ENCODE results near the gene SMOC1.

Gene SMOC1

DNA sequence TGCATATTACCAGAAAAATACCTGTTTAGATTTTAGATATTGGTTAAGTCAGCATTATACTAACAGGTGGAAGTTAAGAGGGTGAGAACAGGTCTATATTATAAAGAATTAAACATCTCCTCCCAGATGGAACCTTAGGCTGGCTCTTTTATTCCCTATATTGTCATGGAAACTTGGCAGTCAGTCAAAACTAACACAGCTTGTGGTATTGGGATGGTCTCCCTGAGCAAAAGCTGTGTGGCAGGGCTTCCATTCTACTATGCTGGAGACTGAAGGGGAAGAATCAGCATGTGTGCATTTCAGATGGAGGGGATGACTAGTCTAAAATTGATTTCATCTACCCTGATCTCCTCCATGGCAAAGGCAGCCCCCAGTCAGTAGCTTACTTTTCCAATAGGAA is 66.7 kb downstream of the SMOC1 start:
- no peak for DNase-seq

DNA sequence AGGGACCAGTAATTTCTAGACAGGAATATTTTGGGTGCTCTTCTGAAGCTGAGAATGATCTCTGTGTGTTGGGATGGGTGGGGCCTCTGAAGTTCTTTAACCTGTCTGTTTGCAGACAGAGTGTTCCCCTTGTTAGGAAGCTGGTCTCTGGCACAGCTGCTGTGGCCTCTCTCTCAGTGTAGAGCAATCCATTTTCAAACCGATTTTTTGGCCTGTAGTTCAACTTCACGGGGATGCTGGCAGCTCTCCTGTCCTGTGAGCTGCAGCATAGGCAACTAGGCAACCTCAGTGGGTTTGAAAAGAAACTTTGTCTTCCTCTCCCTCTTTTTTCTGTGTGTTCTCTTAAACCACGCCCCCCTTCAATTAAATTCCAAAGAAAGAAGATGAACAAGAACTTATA is 69.1 kb downstream of the SMOC1 start:
- no peak for DNase-seq

- no peak for DNase-seq
Observed at GRCh38 chr14:69951263-69951662, 72.0 kb downstream of the SMOC1 start.

DNA sequence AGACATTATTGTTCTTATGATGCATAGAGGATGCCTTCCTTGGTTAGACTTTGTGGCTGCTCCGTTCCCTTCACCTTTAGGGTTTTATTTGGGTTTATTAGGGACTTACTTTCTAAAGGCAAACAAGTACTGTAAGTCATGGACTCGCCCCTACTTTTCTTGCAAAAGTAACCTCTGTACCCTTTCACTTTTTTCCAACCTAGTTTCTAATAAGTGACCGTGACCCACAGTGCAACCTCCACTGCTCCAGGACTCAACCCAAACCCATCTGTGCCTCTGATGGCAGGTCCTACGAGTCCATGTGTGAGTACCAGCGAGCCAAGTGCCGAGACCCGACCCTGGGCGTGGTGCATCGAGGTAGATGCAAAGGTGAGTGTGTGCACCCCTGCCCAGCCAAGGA is 72.7 kb downstream of the SMOC1 start:
- no peak for DNase-seq

- DNase-seq = no peak
Observed at GRCh38 chr14:69953266-69953915, 74.2 kb downstream of the SMOC1 start.

DNA sequence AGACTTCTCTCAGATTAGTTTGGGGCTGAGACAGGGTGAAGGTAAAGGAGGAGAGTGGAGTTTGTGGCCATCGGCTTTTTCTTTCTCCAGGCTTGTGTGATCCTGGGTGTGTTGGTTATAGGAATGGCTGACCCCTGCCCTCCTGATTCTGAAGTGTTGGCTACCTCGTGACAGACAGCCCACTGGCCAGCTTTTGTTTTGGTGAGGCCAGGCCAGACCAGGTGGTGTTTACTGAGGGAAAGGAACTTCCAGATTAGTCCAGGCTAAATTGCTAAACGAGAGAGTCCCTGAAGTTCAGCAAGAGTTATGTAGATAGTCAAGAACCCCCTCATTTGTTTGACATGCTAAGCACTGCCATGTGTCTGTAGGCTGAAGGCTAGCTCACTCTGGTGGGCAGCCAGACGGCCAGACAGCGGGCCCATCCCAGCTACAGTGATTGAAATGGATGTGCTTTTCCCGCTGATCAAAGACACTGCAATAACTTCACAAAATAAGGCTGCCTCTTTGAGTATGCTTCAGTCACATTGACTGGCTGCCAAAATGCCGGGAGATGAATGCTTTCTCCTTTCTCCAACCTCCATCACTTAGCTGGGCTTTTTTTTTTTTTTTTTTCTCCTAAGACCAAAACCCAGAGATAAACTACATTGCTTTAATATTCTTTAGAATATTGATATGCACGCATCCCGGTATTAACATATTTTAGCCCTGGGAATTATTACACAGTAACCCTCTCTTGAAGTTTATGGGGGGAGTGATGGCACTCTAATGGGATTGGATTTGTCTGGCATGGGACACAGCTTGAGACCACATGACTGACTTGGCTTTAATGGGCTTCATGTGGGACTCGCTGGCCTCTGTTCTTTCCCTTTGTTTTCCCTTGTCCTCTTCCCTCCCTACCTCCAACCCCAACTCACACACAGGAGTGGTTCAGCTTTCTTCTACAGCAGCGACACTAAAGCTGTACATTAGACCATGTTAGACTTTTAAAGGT is 76.9 kb downstream of the SMOC1 start:
- no peak for DNase-seq

- no peak for DNase-seq
Observed at GRCh38 chr14:69956970-69957369, 77.8 kb downstream of the SMOC1 start.

DNA sequence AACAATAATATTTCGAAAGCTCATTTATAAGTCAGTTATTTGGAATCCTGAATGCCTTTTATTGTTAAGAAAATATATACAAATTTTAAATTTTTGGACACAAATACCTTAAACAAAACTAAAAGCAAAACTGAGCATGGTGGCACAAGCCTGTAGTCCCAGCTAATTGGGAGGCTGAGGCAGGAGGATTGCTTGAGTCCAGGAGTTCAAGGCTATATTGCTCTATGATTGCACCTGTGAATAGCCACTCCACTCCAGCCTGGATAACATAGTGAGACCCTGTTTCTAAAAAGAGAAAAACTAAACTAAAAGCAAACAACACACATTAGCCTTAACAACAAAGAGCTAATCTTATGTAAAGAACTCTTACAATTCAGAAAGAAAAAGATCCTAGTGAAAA is 78.8 kb downstream of the SMOC1 start:
- no peak for DNase-seq

- no peak for DNase-seq
Observed at GRCh38 chr14:69959136-69959535, 79.9 kb downstream of the SMOC1 start.

DNA sequence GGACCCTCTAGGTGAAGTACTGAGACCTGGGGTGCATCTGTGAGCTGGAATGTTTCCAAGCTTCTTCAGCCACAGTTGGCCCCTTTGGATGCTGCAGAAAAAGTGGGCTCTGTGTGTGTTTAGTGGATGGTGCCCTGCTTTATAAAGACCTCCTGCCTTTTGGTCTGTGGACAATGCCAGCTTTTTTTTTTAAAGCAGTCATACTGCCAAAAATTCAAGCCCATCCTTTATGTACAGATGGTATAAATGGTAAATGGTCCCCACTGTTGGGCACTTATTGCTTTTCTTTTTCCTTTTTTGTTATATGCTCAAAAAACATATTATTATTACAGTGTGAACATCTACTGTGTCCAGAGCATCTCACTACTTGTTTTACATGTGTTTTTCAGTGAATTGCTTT is 81.1 kb downstream of the SMOC1 start:
- no peak for DNase-seq

DNA sequence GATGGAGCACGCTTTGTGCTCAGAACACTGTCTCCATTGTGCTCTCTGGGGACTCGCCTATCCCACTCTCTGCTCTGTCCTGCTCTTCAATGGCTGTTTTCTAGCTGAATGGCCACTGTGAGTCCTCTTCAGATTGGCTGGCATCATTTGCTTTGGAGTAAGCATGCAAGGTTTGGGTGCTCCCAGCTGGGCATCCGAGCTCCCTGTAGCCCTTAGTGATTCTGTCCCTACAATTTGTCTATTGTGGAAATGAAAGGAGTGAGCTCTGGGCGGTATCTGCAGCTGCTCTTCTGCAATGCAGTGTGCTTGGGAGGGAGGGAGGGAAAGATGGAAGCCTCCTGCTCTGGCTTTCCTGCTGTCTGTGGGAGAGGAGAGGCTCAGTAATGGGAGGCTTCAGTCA is 84.8 kb downstream of the SMOC1 start:
- no peak for DNase-seq

DNA sequence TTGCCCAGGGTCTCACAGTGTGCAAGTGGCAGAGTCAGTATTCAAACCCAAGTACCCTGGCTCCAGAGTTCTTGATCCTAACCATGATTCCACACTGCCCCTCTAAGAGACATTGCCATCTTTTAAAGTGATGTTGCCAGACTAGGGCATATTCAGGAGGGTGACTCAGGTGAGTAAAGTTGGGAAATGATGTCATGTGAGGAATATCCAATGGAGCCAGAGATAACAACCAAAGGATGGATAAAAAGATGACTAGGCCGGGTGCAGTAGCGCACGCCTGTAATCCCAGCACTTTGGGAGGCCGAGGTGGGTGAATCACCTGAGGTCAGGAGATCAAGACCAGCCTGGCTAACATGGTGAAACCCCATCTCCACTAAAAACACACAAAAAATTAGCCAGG is 85.6 kb downstream of the SMOC1 start:
- DNase-seq = no peak

DNA sequence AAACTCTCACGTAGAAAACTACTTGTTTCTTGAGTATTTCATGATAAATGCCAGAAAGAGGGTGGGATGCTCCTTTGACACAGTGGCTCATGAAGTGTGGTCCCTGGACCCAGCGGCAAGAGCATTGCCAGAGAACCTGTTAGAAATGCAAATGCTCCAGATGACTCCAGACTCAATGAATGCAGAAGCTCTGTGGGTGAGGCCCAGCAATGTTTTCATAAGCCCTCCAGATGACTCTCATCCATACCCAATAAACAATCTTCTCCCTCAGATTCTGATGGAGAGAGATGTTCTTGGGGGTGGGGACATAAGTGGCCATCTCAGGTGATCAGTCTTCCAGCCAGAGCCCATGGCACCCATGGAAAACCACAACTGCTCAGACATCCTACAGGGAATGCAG is 88.9 kb downstream of the SMOC1 start:
- no peak for DNase-seq

GRCh38 chr14:69968681-69969080 is 89.5 kb downstream of the SMOC1 start:
- no peak for DNase-seq

DNA sequence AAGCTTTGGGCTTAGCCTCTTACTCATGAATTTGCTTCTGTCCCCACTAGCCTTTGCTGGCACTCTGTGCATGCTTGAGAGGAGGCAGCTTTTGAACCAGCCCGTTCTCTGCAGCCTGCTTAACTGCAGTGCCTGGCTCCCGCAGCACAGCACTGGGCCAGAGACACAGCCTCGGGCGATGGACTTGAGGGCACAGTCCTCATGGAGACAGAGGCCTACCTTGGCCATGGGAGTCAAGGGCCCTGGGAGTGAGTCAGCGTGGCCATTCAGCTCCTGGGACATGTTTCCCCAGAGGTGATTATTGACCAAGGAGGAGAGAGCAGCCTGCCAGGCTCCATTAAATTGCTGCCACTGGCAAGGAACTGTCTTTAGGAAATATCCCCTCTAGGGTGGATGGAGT is 93.5 kb downstream of the SMOC1 start:
- no peak for DNase-seq

DNA sequence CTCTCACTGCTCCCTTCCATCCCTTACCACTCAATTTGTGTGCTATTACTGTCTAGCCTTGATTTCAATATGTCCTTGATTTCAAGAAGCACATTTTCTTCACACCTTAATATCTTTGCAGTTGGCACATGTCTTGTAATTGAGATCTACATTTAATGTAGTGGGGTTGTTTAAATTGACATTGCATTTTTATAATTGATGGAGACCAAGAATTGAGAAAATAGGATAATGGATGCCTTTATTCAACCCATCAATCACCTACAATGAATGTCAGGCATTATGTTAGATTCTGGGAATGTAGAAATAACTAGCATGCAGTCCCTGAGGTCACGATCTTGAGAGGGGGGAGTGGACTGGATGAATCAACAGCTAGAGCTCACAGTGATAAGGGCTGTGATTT is 94.6 kb downstream of the SMOC1 start:
- no peak for DNase-seq

GRCh38 chr14:69979882-69980281 is 100.7 kb downstream of the SMOC1 start:
- DNase-seq = no peak

- no peak for DNase-seq
Observed at GRCh38 chr14:69980457-69981425, 101.5 kb downstream of the SMOC1 start.

DNA sequence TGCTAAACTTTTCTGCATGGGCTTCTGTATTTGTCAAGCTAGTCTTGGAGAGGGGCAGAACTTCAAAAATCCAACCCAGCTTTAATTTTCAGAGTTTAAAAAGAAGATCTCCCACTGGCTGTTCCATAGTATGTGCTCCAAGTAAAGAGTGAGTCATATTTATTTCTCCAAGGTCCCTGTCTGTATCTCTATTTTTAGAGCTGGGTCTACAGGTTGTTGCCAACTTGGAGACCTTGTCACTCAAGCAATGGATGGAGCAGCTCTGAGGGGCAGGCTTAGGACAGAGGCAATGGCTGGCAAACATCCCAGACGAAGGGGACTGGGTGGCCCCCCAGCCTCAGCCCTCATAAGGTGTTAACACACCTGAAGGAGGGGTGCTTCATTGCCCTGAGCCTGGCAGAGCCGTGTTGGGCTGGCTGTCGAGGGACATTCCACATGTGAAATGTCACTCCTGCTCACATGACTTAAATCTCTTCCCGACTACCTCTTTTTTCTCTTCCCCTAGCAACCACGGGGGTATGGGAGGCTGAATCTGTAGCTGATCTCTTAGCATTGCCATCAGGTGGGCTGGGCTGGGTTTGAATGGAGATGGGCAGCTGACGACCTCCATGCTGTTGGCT is 103.1 kb downstream of the SMOC1 start:
- DNase-seq = no peak

DNA sequence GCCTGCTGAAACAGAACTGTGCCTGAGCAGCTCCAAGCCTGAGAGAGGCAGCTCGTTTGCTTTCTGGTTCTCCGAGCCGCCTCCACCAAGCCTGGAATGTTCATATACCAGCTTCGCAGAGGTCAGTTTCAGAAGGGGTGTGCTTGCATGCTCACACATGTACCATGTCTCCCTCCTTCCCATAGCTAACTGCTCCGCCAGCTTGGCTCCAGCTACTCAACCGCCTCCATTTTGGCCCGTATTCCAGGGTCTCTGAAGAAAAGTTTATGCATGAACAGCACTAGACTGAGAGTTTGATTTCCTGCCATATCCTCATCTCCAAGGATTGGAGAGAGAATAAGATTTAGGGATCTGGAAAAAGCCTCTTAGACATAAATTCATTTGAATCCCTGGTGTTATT is 103.7 kb downstream of the SMOC1 start:
- DNase-seq = no peak

GRCh38 chr14:69983317-69983716 is 104.1 kb downstream of the SMOC1 start:
- DNase-seq = no peak

DNA sequence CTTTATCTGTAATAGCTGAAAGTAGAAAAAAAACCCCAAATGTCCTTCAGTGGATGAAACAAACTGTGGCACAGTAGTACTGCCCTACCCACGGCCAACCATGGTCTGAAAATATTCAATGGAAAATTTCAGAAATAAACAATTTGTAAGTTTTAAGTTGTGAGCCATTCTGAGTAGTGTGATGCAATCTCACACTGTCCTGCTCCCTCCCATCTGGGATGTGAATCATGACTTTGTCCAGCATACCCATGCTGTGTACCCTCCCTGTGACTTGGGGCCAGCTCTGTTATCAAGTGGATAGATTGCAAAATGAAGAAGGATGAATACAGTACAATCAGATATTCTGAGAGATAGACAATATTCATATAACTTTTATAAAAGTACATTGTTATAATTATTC is 106.2 kb downstream of the SMOC1 start:
- no peak for DNase-seq

DNA sequence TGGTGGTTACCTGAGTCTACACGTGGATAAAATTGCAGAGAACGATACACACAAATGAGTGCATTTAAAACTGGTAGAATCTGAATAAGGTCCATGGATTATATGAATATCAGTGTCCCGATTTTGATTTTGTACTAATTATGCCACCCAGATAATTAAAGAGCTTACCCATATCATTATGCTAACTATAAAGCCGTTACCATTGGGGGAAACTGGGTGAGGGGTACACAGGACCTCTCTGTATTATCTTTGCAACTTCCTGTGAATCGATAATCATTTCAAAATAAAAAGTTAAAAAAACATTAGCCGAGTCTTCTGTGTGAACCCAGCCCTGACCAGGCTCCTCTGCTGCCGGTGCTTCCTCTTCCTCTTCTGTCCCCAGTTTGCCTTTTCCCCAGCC is 107.1 kb downstream of the SMOC1 start:
- DNase-seq = no peak

Measured in stimulated activated CD4-positive, alpha-beta T cell treated with anti-CD3 and anti-CD28 coated beads, Interleukin-2, amount 100 ng/mL, for 48 hours (primary cell).